ENCODE measurements around the gene PCNA.
"Not testable (repeated sequence)": the region's sequence is repeated elsewhere in the genome, so short reads cannot be mapped to it uniquely, and the experiment has no call there.

The PCNA gene

GRCh38 chr20:5143851-5144250 is 24.1 kb upstream of the PCNA start:
- no peak for DNase-seq (ENCODE audit: low read depth, low spot score)

- DNase-seq (ENCODE audit: low read depth, low spot score) = no peak
Observed at GRCh38 chr20:5141615-5142014, 21.9 kb upstream of the PCNA start.

- DNase-seq (ENCODE audit: low read depth, low spot score) = no peak
Observed at GRCh38 chr20:5140195-5140594, 20.4 kb upstream of the PCNA start.

DNA sequence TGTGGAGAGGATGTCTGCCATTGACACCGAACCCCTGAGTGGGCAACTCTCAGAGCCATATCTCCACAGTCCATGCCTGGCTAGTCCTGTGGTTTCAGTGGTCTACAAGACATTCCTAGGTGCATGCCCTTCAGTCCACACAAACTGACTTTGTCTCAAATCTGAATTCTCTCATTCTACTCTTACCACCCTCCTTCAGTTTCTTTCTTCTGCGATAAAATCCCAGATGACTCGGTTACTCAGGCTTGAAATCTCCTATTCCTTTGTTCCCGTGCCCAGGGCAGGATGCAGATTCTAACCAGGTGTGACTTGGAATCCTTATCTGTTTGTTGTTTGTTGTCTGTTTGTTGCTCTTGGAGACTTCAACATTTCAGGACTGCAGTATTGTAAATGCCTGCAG is 16.3 kb upstream of the PCNA start:
- DNase-seq (ENCODE audit: low read depth, low spot score) = no peak

DNA sequence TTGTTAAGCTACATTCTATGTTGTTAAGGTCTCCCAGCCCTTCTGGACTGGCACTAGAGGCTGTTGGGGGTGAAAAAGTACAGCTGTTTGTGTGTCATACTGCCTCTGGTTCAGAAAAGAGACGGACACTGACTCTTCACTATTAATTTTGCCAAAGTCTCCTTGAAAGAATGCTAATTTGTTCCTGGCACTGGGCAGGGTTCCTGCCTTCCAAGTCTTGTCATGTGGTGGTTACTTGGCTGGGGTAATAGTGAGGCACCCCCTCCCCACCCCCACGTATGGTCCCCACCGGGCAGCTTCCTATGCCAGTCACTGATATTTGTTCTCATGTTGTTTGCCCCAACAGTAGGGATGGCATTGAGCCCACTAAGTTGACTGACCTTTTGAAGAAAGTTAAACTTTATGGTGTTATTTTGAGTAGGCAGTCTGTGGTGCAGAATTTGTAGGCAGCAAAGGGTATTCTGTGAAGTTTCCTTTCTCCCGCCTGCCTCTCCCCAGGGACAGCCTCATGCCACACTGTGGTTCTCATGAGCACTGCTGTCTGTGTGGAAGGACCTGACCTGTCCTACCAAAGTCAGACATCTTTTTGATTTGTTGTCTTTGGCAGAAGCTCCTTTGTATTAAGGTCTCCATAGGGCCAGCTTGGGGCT is 15.7 kb upstream of the PCNA start:
- DNase-seq (ENCODE audit: low read depth, low spot score) = no peak

GRCh38 chr20:5133998-5134397 is 14.2 kb upstream of the PCNA start:
- DNase-seq (ENCODE audit: low read depth, low spot score) = no peak

- no peak for DNase-seq (ENCODE audit: low read depth, low spot score)
Observed at GRCh38 chr20:5131502-5131901, 11.7 kb upstream of the PCNA start.

- no peak for DNase-seq (ENCODE audit: low read depth, low spot score)
Observed at GRCh38 chr20:5128886-5129285, 9.1 kb upstream of the PCNA start.

DNA sequence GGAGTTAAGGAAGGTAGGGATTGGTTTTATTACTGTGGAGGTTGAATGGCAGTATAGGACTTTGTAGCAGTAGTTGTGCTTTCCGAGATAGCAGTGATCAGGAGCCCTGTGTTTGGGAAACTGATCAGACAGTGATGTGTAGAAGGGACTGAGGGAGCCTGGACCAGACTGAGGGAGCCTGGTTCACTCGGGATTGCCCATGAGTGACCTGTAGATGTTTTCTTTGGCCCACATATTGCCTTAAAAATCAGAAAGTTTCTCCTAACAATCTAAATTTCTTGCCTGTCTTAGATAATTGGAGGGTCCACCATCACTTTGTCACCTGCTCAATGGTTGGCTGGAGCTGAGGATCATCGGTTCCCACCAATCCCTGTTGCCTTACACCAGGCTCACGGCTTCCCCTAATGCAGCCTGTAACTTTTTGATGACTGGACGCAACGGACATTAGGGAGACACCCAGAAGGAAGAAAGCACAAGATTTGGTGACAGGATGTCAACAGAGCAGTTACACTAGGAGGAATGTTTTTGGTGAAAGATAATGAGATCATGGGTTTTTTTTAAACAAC is 8.2 kb upstream of the PCNA start:
- no peak for DNase-seq (ENCODE audit: low read depth, low spot score)

DNA sequence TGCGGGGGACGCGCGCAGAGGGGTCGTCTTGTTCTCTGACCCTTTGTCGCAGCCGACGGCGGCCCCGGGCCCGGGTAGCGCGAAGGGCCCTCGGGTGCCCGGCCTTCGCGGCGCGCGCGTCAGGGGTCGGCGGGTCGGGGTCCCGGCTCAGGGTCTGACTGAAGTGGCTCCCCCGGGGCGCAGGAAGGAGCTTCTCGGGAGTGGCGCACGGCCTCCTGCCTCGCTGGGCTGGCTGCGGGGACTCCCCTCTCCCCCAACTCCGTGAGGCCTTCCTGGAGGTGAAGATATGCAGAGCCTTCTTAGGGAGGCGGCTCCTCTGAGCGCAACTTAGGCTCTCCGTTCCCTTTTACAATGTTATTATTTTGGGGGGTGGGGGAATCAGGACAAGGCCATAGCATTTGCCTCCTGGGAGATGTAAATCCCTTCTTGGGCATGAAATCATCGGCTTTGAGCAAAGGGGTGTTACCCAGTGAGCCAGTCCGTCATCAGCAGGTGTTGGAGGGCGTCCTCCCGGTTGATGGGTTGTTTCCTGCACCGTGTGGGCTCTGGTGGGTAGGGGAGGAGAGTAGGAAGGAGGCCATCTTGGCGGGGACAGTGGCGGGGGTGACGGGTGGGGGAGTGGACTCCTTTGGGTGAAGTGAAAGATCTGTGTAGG is 7.6 kb upstream of the PCNA start:
- no peak for DNase-seq (ENCODE audit: low read depth, low spot score)

GRCh38 chr20:5126512-5127203 is 6.9 kb upstream of the PCNA start, which contains the start of gene CDS2:
Gene CDS2 (plus strand): TSS chr20:5127008. CDS start chr20:5127093, 85 bp downstream.
- peak; percentile 95 for DNase-seq (ENCODE audit: low read depth, low spot score)

- no peak for DNase-seq (ENCODE audit: low read depth, low spot score)
Observed at GRCh38 chr20:5122873-5123260, 3.1 kb upstream of the PCNA start.

DNA sequence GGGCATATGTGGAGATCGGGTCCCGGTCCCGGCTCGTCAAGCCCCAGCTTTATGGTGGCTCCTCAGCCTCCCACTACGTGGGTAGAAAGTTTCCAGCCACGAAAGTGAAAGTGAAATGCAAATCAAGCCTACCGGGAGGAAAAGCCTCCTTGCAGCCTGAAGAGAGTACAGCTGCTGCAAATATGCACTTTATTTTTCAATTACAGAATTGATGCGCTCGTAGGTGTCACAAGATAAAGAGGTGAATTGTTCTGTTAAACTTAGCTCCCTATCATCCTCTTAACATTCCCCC is 373 bp upstream of the PCNA start:
- no peak for DNase-seq (ENCODE audit: low read depth, low spot score)

- no peak for DNase-seq (ENCODE audit: low read depth, low spot score)
Observed at GRCh38 chr20:5119143-5119434, 669 bp downstream of the PCNA start.

GRCh38 chr20:5118220-5119142 is 1.3 kb downstream of the PCNA start:
- DNase-seq (ENCODE audit: low read depth, low spot score) = no peak

GRCh38 chr20:5116875-5117274 is 2.9 kb downstream of the PCNA start:
- no peak for DNase-seq (ENCODE audit: low read depth, low spot score)

- no peak for DNase-seq (ENCODE audit: low read depth, low spot score)
Observed at GRCh38 chr20:5114403-5114802, 5.4 kb downstream of the PCNA start.

DNA sequence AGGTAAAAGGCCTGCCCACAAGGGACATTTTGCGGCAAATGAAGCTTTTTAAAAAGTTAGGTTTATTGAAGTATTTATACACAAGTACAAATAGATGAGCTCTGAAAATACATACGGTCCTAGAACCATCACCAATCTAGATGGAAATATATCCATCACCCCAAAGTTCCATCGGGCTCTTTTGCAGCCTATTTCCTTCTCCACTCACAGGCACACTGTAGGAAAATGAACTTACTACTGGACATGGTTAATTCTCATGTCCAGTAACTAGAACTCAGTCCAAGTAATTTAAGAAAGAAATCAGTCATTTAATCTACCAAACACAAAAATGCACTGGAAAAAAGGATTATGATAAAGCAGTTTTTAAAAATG is 6.2 kb downstream of the PCNA start:
- DNase-seq (ENCODE audit: low read depth, low spot score) = no peak

DNA sequence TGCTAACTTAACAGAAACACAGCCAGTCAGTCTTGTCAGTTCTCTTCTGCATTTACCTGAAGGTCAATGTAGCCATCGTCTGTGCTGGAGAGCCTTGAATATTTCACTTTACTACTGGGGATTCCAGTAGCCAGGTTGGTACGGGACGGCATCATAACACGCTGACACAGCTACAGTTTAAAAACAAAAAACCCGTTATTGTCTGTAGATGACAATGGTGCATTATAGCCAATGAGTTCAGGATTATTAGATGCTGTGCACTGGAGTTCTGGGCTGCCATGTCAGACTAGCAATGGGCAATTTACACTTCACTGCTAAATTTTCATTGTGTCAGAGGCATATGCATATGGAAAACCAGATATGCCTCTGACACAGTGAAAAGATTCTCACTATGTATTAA is 10.5 kb downstream of the PCNA start:
- DNase-seq (ENCODE audit: low read depth, low spot score) = no peak

DNA sequence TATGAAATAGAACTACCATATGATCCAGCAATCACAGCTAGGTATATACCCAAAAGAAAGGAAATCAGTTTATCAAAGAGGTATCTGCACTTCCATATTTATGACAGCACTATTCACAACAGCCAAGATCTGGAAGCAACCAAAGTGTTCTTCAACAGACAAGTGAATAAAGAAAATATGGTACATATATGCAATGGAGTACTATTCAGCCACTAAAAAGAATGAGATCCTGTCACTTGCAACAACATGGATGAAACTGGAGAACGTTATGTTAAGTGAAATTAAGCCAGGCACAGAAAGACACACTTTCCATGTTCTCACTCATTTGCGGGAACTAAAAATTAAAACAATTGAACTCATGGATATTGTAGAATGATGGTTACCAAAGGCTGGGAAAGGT is 15.3 kb downstream of the PCNA start:
- no peak for DNase-seq (ENCODE audit: low read depth, low spot score)

DNA sequence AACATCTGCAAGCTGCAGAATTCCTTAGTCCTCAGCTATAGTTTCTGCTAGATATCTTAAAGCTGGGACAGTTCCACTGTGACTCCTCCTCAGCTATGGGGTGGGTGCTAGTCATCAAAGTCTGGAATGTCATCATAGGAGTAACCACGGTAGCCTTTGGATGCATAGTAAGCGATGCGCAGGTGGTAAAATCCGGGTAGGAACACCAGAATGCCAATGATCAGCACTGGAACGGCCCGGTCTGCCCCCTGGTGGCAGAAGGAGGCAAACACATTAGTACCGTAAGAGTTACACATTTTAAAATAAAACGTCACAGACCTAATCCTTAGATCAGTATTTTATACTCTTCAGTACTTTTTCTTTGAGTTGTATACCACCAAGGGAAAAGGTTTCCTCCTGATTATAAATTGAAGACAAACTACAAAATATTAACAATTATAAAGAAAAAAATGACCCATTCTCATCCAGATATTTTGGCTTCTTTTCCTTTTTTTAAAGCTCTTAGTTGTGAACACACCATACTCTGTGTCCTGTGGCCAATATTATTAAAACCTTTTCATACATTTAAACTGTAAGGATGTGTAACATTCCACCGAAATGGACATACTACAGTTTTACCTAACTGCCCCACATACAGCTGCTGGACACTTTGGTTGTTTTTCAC is 18.9 kb downstream of the PCNA start:
- DNase-seq (ENCODE audit: low read depth, low spot score) = peak; percentile 23

DNA sequence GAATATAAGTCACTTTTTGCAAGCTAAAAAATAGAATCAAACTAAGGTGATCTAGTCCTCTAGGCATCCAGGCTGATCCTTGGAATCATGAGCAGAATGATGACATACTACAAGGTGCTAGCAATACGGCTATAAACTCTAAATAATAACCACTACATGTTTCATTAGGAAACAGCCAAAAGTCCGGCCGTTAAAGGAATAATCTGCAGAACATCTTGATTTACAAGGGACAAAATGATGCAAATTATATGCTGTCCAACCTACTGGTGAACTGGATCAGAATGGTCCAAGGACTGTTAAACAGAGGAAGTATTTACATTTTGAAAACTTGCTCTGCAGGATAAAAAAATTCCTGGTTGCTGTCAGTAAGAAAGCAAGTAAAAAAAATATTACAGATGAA is 19.8 kb downstream of the PCNA start:
- not testable (repeated sequence) for DNase-seq (ENCODE audit: low read depth, low spot score)
